NCI-H2081 (cell line): ENCODE data around the gene CHRNB2.

Experiments used
- DNase-seq, 2 experiments: peaks; one replicate each; lab custom pipeline; 2025; lab: John Stamatoyannopoulos, UW

Gene CHRNB2

GRCh38 chr1:154611150-154611862, 43.7 kb downstream of the CHRNB2 start:
- no peak for DNase-seq

GRCh38 chr1:154614247-154614646, 46.7 kb downstream of the CHRNB2 start:
- no peak for DNase-seq

GRCh38 chr1:154614901-154615300, 47.3 kb downstream of the CHRNB2 start:
- DNase-seq = no peak

GRCh38 chr1:154615411-154615810, 47.8 kb downstream of the CHRNB2 start:
- DNase-seq = no peak

- DNase-seq = no peak
These were observed 49.2 kb downstream of the CHRNB2 start for GRCh38 chr1:154616659-154617345.

- no peak for DNase-seq
These were observed 51.8 kb downstream of the CHRNB2 start for GRCh38 chr1:154619181-154619948.

- no peak for DNase-seq
These were observed 53.2 kb downstream of the CHRNB2 start for GRCh38 chr1:154620751-154621150.

- peak in 1 of 2 experiments; percentile 2 for DNase-seq
These were observed 54.3 kb downstream of the CHRNB2 start for GRCh38 chr1:154621875-154622274.

GRCh38 chr1:154622503-154623039, 55.0 kb downstream of the CHRNB2 start:
- DNase-seq = no peak

GRCh38 chr1:154623358-154623757, 55.8 kb downstream of the CHRNB2 start:
- no peak for DNase-seq

- DNase-seq = no peak
These were observed 57.4 kb downstream of the CHRNB2 start for GRCh38 chr1:154624746-154625643.

- DNase-seq = peak in 1 of 2 experiments; percentile 44
These were observed 59.1 kb downstream of the CHRNB2 start for GRCh38 chr1:154626456-154627256.

GRCh38 chr1:154627257-154628120, 59.9 kb downstream of the CHRNB2 start:
- DNase-seq = peak; percentile 95 to 96

GRCh38 chr1:154628121-154628405, 60.5 kb downstream of the CHRNB2 start:
- no peak for DNase-seq

GRCh38 chr1:154629061-154629674, 61.6 kb downstream of the CHRNB2 start:
- DNase-seq = no peak
